ENCODE data around the gene PZP.
"Not testable (repeated sequence)": the region's sequence is repeated elsewhere in the genome, so short reads cannot be mapped to it uniquely, and the experiment has no call there.

The PZP gene

GRCh38 chr12:9179781-9180180 is 28.4 kb downstream of the PZP start:
- no peak for DNase-seq

GRCh38 chr12:9169979-9170634 is 38.1 kb downstream of the PZP start:
- no peak for DNase-seq

GRCh38 chr12:9167345-9167744 is 40.9 kb downstream of the PZP start:
- DNase-seq: not testable (repeated sequence)

DNA sequence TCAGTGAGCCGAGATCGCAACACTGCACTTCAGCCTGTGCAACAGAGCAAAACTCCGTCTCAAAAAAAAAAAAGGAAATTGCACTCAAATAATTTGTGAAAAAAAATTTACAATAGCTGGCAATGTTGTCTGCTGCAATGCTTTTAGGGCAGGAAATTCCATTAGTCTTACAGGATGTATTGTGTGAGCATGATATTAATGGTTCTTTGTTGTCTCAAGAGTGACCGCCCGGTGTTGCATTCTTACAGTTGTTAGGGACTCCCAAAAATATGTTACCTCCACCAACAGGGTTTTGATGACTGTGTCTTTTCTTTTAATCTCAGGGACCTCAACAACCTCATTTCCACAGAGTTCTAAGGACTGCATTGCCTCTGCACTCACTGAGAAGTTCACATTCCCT is 44.8 kb downstream of the PZP start:
- no peak for DNase-seq

DNA sequence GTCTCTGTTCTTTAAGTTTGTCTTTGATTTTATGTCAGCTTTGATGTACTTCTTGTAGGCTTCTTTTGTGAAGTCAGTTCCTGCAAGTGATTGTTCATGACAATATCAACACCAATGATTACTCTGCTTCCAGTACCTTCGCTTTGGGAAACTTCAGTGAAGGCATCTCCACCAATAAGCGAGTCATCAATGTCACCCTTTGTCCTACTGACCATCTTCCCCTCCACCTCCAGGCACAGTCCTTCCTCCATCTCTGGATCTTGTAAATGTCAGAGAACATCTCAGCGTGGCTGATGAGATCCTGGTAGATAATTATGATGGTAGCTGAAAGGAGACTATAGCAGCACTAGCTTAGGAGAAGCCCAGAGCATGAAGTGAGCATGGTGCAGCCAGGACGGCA is 52.1 kb downstream of the PZP start:
- no peak for DNase-seq

DNA sequence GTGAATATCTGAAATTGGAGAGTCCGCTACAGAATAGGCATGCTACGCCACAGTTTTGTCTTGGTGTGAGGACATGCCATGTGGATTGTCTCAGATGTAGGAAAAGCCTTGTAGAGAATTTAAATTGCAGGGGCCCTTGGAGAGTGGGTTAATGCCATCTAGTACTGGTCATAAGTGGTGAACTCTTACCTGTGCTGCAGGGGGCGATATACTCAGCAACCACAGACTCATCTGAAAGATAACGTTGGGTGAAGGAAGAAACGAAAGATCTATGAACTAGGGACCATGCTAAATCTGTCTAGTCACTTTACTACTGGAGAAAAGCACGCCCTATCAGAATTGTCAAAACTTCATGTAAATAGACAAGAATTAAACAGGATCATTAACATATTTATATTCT is 58.8 kb downstream of the PZP start:
- no peak for DNase-seq

DNA sequence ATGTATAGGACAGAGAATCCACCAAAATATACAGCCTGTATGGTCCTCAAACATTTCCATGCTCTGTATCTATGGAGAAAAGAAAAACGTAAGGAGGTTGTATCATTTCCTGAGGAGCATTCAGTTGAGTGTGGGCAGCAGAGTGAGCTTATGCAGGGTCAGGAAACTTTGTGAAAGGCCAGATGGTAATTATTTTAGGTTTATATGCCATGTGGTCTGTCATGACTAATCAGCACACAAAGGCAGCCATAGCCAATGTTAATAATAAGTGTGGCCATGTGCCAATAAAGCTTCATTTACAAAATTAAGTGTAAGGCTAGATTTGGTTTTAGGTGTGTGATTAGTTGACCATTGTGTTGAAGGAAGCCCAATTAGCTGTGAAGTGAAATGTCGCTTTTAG is 59.3 kb downstream of the PZP start:
- no peak for DNase-seq

- no peak for DNase-seq
These were observed 60.7 kb downstream of the PZP start for GRCh38 chr12:9147461-9147860.

GRCh38 chr12:9144730-9145106 is 63.5 kb downstream of the PZP start:
- no peak for DNase-seq

DNA sequence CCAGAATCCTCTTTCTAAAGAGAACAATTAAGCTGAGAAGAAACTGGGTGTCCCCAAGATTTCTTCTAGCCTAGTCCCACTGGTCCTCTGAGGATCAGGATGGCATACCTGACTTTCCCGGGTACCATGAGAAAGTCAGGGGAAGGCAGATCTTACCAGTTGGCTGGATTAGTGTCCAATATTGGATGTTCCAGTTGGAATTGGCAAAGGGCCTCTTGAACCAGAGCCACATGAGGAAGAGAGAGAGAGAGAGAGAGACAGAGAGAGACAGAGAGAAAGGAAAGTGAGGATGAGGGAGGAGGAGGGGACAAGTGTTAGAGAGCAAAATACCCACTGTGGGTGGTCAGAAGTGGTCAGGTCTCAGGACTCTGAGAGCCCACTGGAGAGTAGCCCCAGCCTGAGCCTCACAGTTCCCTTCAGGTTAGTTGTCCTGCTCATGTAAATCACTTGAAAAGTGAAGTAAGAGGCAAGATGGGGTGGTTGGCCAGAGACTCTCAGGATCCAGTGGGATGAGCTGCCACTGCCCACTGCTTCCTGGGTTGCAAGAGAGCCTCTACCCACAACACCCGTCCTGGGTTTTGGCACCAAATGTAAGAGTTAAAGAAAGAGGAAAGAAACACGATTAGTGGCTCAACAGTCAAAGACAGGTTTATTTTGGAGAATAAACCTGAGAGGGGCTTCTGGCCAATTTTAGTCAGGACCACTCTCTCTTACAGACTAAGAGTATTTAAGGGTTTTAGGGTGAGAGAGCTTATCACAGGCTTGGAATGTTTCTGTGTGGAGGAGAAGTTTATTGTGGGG is 64.1 kb downstream of the PZP start:
- no peak for DNase-seq

- no peak for DNase-seq
These were observed 65.1 kb downstream of the PZP start for GRCh38 chr12:9143137-9143536.

DNA sequence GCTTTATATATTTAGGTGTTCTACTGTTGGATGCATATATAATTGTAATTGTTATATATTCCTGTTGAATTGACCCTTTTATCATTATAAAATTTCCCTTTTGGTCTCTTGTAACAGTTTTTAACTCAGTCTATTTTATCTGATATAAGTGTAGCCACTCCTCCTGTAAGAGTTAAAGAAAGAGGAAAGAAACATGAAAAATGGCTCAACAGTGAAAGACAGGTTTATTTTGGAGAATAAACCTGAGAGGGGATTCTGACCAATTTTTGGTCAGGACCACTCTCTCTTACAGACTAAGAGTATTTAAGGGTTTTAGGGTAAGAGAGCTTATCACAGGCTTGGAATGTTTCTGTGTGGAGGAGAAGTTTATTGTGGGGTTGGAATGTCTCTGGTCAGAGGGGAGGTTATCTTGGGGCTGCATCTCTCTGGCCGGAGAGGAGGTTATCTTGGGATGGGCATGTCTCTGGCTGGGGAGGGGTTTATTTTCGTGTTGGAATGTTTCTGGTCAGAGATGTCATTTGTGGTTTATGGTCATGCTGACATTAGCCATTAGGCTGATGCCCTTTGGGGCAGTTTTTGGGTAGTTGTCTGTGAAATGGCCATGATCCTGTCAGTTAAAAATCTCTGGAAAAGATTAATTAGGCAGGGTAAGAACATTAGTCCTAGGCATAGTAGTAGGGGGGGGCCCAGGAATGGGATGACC is 68.5 kb downstream of the PZP start:
- not testable (repeated sequence) for DNase-seq

- DNase-seq: no peak
These were observed 72.3 kb downstream of the PZP start for GRCh38 chr12:9135903-9136310.

- no peak for DNase-seq
These were observed 73.1 kb downstream of the PZP start for GRCh38 chr12:9134981-9135628.

- DNase-seq: no peak
These were observed 74.8 kb downstream of the PZP start for GRCh38 chr12:9133216-9133916.

- no peak for DNase-seq
These were observed 76.1 kb downstream of the PZP start for GRCh38 chr12:9132008-9132535.

- DNase-seq: no peak
These were observed 78.0 kb downstream of the PZP start for GRCh38 chr12:9130244-9130643.

DNA sequence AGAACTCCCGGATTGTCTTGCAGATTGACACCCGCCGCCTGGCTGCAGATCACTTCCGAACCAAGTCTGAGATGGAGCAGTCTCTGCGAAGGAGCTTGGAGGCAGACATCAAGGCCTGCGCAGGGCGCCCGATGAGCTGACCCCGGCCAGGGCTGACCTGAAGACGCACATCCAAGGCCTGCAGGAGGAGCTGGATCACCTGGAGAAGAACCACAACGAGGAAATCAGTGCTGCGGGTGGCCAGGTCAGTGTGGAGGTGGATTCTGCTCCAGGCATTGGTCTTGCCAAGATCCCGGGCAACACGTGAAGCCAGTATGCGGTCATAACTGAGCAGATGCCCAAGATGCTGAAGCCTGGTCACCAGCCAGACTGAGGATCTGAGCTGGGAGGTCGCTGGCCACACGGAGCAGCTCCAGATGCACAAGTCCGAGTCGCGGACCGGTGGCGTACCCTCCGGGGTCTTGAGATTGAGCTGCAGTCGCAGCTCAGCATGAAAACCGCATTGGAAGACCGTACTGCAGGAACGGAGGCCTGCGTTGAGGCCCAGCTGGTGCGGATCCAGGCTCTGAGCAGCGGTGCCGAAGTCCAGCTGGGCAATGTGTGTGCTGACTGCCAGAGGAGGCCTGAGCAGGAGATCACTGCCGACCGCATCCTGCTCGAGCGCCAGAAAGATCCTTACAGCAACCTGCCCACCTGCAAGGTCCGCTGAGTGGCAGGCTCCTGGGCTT is 80.1 kb downstream of the PZP start:
- DNase-seq: no peak

GRCh38 chr12:9127484-9127883 is 80.7 kb downstream of the PZP start:
- DNase-seq: no peak

GRCh38 chr12:9124383-9125031 is 83.7 kb downstream of the PZP start:
- no peak for DNase-seq

DNA sequence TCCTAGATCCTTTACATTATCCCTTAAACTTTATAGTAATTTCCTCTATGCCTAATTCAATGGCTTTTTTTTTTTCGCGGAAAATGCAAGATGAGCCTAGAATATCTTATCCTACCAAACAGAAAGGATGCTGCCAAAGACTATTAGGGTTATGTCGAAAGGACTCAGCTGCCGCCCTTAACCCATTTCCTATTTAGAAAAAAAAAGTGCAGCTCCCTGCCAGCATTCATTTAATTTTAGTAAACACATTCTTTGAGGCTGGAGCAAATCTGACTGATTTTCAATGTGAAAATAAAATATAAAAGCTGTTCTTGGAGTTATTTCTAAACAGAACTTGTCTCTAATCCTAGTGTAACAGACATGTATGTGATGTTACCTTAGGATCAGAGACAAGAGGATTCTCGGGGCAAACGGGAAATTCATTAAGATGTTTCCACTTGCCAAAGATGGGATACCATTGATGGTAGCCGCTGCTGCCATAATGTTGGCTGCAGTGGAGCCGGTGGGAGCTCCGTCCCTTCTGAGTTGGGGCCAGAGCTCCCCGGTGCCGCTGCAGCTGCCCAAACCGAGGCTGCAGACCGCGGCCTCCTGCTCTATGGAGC is 84.3 kb downstream of the PZP start:
- no peak for DNase-seq
